Measurements from ENCODE around the gene SLIT1.

DNA sequence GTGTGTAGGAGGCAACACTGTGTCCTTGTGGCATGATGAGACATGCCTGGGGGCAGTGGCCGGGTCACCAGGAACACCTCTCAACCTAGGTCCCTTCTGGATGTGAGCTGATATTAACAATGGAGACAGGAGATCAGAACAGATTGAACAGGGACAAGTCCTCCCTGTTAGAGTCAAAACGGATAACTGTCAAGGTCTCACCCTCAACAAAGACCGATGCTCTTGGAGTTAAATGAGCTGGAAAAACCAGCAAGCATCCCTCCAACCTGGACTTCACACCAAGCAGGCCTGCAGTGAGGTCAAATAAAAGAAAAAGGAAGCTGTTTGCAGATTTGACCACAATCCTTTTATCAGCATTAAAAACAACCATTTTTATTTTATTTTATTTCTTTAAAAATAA is 49.0 kb downstream of the SLIT1 start:
- TF ChIP-seq, protein P1, sequence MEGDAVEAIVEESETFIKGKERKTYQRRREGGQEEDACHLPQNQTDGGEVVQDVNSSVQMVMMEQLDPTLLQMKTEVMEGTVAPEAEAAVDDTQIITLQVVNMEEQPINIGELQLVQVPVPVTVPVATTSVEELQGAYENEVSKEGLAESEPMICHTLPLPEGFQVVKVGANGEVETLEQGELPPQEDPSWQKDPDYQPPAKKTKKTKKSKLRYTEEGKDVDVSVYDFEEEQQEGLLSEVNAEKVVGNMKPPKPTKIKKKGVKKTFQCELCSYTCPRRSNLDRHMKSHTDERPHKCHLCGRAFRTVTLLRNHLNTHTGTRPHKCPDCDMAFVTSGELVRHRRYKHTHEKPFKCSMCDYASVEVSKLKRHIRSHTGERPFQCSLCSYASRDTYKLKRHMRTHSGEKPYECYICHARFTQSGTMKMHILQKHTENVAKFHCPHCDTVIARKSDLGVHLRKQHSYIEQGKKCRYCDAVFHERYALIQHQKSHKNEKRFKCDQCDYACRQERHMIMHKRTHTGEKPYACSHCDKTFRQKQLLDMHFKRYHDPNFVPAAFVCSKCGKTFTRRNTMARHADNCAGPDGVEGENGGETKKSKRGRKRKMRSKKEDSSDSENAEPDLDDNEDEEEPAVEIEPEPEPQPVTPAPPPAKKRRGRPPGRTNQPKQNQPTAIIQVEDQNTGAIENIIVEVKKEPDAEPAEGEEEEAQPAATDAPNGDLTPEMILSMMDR (IDR thresholded peaks at IDR 0.05; ENCODE audit: low read length): no peak
- no peak for TF ChIP-seq EZH2 (IDR thresholded peaks at IDR 0.05; ENCODE audit: borderline replicate concordance, low read length)
